Nephron progenitor cell (in vitro differentiated cells): ENCODE data around the gene HNRNPH1.

Experiments used
- DNase-seq: peaks from one replicate; pipeline ENCODE4 v3.0.0; 2021
- H3K27ac Mint-ChIP-seq: 2 replicates; pipeline ENCODE4 v1.8.0; 2021; ENCODE audit warnings: mild to moderate bottlenecking, moderate library complexity, mixed read lengths
- H3K27me3 Mint-ChIP-seq: 2 replicates; pipeline ENCODE4 v1.8.0; 2021; ENCODE audit warnings: mild to moderate bottlenecking, low read depth, mixed read lengths; ENCODE audit not compliant: poor library complexity
- H3K36me3 Mint-ChIP-seq: 2 replicates; pipeline ENCODE4 v1.8.0; 2021; ENCODE audit warnings: low read depth, mixed read lengths
- H3K4me1 Mint-ChIP-seq: 2 replicates; pipeline ENCODE4 v1.8.0; 2021; ENCODE audit warnings: mixed read lengths
- H3K4me3 Mint-ChIP-seq: 2 replicates; pipeline ENCODE4 v1.8.0; 2021; ENCODE audit warnings: mild to moderate bottlenecking, moderate library complexity, mixed read lengths
- H3K9me3 Mint-ChIP-seq: 2 replicates; pipeline ENCODE4 v1.8.0; 2021; ENCODE audit warnings: mild to moderate bottlenecking, moderate library complexity, mixed read lengths
- TF ChIP-seq, protein P1 (sequence below): fragments of 200-600 bp; sonication (generic); IDR thresholded peaks from 2 replicates; pipeline ENCODE4 v1.5.0; 2021; ENCODE audit warnings: antibody characterized with exemption

Gene HNRNPH1

DNA sequence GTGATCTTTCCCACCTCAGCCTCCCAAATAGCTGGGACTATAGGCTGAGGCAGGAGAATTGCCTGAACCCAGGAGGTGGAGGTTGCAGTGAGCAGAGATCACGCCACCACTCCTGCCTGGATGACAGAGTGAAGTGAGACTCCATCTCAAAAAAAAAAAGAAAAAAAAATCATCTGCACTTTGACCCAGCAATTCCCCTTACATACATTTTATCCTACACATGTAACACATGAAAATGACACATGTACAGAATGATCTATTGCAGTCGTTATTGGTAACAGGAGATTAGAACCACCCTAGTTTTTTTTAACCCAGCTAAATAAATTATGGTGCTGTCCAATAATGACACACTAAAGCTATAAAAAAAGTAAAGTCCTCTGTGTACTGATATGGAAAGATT lies 58.9 kb downstream of the HNRNPH1 start:
- no peaks in the 10 kb centered on the region for H3K9me3 Mint-ChIP-seq
- H3K4me1 Mint-ChIP-seq = peaks cover 12% of the 10 kb centered on the region
- no peak for DNase-seq
- peaks cover 62% of the 10 kb centered on the region for H3K36me3 Mint-ChIP-seq
- H3K27me3 Mint-ChIP-seq = no peaks in the 10 kb centered on the region
- TF ChIP-seq, protein P1, sequence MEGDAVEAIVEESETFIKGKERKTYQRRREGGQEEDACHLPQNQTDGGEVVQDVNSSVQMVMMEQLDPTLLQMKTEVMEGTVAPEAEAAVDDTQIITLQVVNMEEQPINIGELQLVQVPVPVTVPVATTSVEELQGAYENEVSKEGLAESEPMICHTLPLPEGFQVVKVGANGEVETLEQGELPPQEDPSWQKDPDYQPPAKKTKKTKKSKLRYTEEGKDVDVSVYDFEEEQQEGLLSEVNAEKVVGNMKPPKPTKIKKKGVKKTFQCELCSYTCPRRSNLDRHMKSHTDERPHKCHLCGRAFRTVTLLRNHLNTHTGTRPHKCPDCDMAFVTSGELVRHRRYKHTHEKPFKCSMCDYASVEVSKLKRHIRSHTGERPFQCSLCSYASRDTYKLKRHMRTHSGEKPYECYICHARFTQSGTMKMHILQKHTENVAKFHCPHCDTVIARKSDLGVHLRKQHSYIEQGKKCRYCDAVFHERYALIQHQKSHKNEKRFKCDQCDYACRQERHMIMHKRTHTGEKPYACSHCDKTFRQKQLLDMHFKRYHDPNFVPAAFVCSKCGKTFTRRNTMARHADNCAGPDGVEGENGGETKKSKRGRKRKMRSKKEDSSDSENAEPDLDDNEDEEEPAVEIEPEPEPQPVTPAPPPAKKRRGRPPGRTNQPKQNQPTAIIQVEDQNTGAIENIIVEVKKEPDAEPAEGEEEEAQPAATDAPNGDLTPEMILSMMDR = no peak
- H3K4me3 Mint-ChIP-seq = no peak overlapping the region
- no peak overlapping the region for H3K27ac Mint-ChIP-seq
